ENCODE measurements around the gene PDK3.

Gene PDK3

GRCh38 chrX:24536551-24536950 is 71.5 kb downstream of the PDK3 start:
- H3K27ac ChIP-seq (ENCODE audit: low read length): no peak overlapping the region
- no peaks in the 10 kb centered on the region for H3K79me2 ChIP-seq (ENCODE audit: low read length)

GRCh38 chrX:24542756-24543155 is 77.7 kb downstream of the PDK3 start:
- H3F3A ChIP-seq (ENCODE audit: insufficient read depth, low read length): no peaks in the 10 kb centered on the region
- no peak overlapping the region for H3K27ac ChIP-seq (ENCODE audit: low read length)
- H3K36me3 ChIP-seq (replicated peaks; ENCODE audit: insufficient read depth, low read length): no peaks in the 10 kb centered on the region
- no peak overlapping the region for H3K4me3 ChIP-seq (ENCODE audit: low read length)
- H4K20me1 ChIP-seq (ENCODE audit: insufficient read depth, low read length): no peaks in the 10 kb centered on the region
- no peaks in the 10 kb centered on the region for H3K27me3 ChIP-seq (replicated peaks; ENCODE audit: insufficient read depth, low read length)
- H2AFZ ChIP-seq (ENCODE audit: low read length): no peak overlapping the region
- H3K79me2 ChIP-seq (ENCODE audit: low read length): no peaks in the 10 kb centered on the region
- no peak for TF ChIP-seq EZH2phosphoT487 (IDR thresholded peaks at IDR 0.05; ENCODE audit: low read length)
- TF ChIP-seq EZH2 (optimal IDR thresholded peaks at IDR 0.05; ENCODE audit: low read depth, low read length): no peak
- no peak for TF ChIP-seq CTCF (IDR thresholded peaks at IDR 0.05; ENCODE audit: low read length)
- DNase-seq: no peak
- H3K9me3 ChIP-seq (replicated peaks; ENCODE audit: insufficient read depth, low read length): no peaks in the 10 kb centered on the region
- H3K4me2 ChIP-seq (ENCODE audit: low read depth, low read length): no peak overlapping the region
- H3K9me2 ChIP-seq (replicated peaks; ENCODE audit: insufficient read depth, low read length): no peaks in the 10 kb centered on the region
- no peak overlapping the region for H3K9ac ChIP-seq (ENCODE audit: low read length)
- H3K4me1 ChIP-seq (ENCODE audit: low read length): no peaks in the 10 kb centered on the region

More at GRCh38 chrX:24536551-24536950, 71.5 kb downstream of the PDK3 start:
- Histone ChIP-seq H3K4me2 (ENCODE audit: low read depth, low read length) (no peak overlapping the region), H3K9ac (ENCODE audit: low read length) (no peak overlapping the region), H4K20me1 (ENCODE audit: insufficient read depth, low read length) (no peaks in the 10 kb centered on the region), H3K9me2 (replicated peaks; ENCODE audit: insufficient read depth, low read length) (no peaks in the 10 kb centered on the region), H3K36me3 (replicated peaks; ENCODE audit: insufficient read depth, low read length) (no peaks in the 10 kb centered on the region), H3K27me3 (replicated peaks; ENCODE audit: insufficient read depth, low read length) (no peaks in the 10 kb centered on the region), H3F3A (ENCODE audit: insufficient read depth, low read length) (no peaks in the 10 kb centered on the region), H3K4me1 (ENCODE audit: low read length) (no peaks in the 10 kb centered on the region), H2AFZ (ENCODE audit: low read length) (no peak overlapping the region), H3K4me3 (ENCODE audit: low read length) (no peak overlapping the region), H3K9me3 (replicated peaks; ENCODE audit: insufficient read depth, low read length) (no peaks in the 10 kb centered on the region)
- DNase-seq: no peak
- no peak for TF ChIP-seq EZH2 (optimal IDR thresholded peaks at IDR 0.05; ENCODE audit: low read depth, low read length)
- TF ChIP-seq EZH2phosphoT487 (IDR thresholded peaks at IDR 0.05; ENCODE audit: low read length): no peak
- TF ChIP-seq CTCF (IDR thresholded peaks at IDR 0.05; ENCODE audit: low read length): no peak

GRCh38 chrX:24547961-24548360 is 82.9 kb downstream of the PDK3 start:
- Histone ChIP-seq H2AFZ (ENCODE audit: low read length) (no peak overlapping the region), H3F3A (ENCODE audit: insufficient read depth, low read length) (no peaks in the 10 kb centered on the region), H3K4me3 (ENCODE audit: low read length) (no peak overlapping the region), H3K27me3 (replicated peaks; ENCODE audit: insufficient read depth, low read length) (no peaks in the 10 kb centered on the region), H3K4me2 (ENCODE audit: low read depth, low read length) (no peak overlapping the region), H4K20me1 (ENCODE audit: insufficient read depth, low read length) (no peaks in the 10 kb centered on the region), H3K27ac (ENCODE audit: low read length) (no peak overlapping the region), H3K4me1 (ENCODE audit: low read length) (no peaks in the 10 kb centered on the region), H3K9me3 (replicated peaks; ENCODE audit: insufficient read depth, low read length) (no peaks in the 10 kb centered on the region), H3K79me2 (ENCODE audit: low read length) (no peaks in the 10 kb centered on the region), H3K9me2 (replicated peaks; ENCODE audit: insufficient read depth, low read length) (no peaks in the 10 kb centered on the region), H3K36me3 (replicated peaks; ENCODE audit: insufficient read depth, low read length) (no peaks in the 10 kb centered on the region), H3K9ac (ENCODE audit: low read length) (no peak overlapping the region)
- no peak for TF ChIP-seq CTCF (IDR thresholded peaks at IDR 0.05; ENCODE audit: low read length)
- TF ChIP-seq EZH2phosphoT487 (IDR thresholded peaks at IDR 0.05; ENCODE audit: low read length): no peak
- TF ChIP-seq EZH2 (optimal IDR thresholded peaks at IDR 0.05; ENCODE audit: low read depth, low read length): no peak
- no peak for DNase-seq
